ENCODE results near the gene FOXP1. TPM values are rescaled to one million over a fixed set of nuclear protein-coding genes. Genes with fewer than 3 reads are reported as not detected.
A peak's percentile ranks its signal among the peaks of the same experiment; 100 is the strongest.

Gene FOXP1
- total and polyA plus RNA-seq, 9 of the 15 experiments (the other 6 are each of a cell fraction or from before 2014, with no cell fraction given), result 7.7 to 34.5 (median 13.7) TPM

DNA sequence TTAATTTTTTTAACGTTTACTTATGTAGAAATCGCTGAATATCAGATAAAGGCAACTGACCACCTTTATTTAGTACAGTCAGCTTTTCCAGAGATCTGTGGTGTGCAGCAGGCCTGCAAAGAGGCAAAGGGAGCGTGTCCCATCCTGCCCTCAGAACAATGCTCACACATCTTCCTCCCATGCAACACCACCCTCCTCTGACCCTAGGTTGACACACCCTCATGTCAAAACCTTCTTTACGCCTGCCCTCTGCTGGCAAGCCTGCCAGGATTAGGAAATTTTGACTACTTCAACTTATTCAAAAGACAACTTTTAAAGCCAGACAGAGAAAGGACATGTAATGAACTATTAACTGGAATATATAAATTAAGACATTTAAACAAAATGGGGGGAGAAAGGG lies 513.7 kb downstream of the FOXP1 start (continued):
- TF ChIP-seq NR2C2 (CRISPR knock-in tag; IDR thresholded peaks at IDR 0.05) (no peak), NR2C2 (tag; IDR thresholded peaks at IDR 0.05) (peak; percentile 26; the same call in 1 of the 2 replicates), CEBPB (tag; IDR thresholded peaks at IDR 0.05) (0 out of 2 replicates have a peak, but pooled peaks have one; percentile 20), ZNF175 (CRISPR knock-in tag; IDR thresholded peaks at IDR 0.05; ENCODE audit: low read depth) (no peak), GTF2F1 (IDR thresholded peaks at IDR 0.05; ENCODE audit: low read depth, low read length) (no peak), CREM (IDR thresholded peaks at IDR 0.05; ENCODE audit: low read depth) (peak; percentile 30; the same call in 1 of the 2 replicates), NEUROD1 (IDR thresholded peaks at IDR 0.05; ENCODE audit: borderline replicate concordance, low read depth, low read length, partially characterized antibody) (no peak), ZNF316 (IDR thresholded peaks at IDR 0.05) (peak; percentile 54), RAD21 (CRISPR knock-in tag; conservative IDR thresholded peaks at IDR 0.05 in 1 of 2, IDR thresholded peaks at IDR 0.05 in 1 of 2) (peak in 1 of 2 experiments; percentile 69; a peak in 3 of 4 replicates), SMAD2 (IDR thresholded peaks at IDR 0.05; ENCODE audit: low read depth, low read length) (no peak)
- TF ChIP-seq, protein P1, sequence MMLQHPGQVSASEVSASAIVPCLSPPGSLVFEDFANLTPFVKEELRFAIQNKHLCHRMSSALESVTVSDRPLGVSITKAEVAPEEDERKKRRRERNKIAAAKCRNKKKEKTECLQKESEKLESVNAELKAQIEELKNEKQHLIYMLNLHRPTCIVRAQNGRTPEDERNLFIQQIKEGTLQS (IDR thresholded peaks at IDR 0.05), result no peak
- TF ChIP-seq, protein P1 (CRISPR knock-in tag; conservative IDR thresholded peaks at IDR 0.05), result no peak
- TF ChIP-seq, protein P2, sequence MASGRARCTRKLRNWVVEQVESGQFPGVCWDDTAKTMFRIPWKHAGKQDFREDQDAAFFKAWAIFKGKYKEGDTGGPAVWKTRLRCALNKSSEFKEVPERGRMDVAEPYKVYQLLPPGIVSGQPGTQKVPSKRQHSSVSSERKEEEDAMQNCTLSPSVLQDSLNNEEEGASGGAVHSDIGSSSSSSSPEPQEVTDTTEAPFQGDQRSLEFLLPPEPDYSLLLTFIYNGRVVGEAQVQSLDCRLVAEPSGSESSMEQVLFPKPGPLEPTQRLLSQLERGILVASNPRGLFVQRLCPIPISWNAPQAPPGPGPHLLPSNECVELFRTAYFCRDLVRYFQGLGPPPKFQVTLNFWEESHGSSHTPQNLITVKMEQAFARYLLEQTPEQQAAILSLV (tag; IDR thresholded peaks at IDR 0.05), result no peak
